Stimulated activated naive CD8-positive, alpha-beta T cell treated with anti-CD3 and anti-CD28 coated beads, Interleukin-15, Interleukin-2, amounts not matched to agents 100 ng/mL and 50 ng/mL, for 24 hours (primary cell): ENCODE results near the gene CAMKMT.

Source experiments
- H3K27ac Mint-ChIP-seq: one replicate; pipeline ENCODE4 v1.8.0; 2021; ENCODE audit warnings: mild to moderate bottlenecking, mixed read lengths
- H3K27me3 Mint-ChIP-seq: one replicate; pipeline ENCODE4 v1.8.0; 2021; ENCODE audit warnings: mixed read lengths
- H3K36me3 Mint-ChIP-seq: one replicate; pipeline ENCODE4 v1.8.0; 2021; ENCODE audit warnings: low read depth, mixed read lengths
- H3K4me1 Mint-ChIP-seq: one replicate; pipeline ENCODE4 v1.8.0; 2021; ENCODE audit warnings: low read depth, mixed read lengths
- H3K4me3 Mint-ChIP-seq: one replicate; pipeline ENCODE4 v1.8.0; 2021; ENCODE audit warnings: mild to moderate bottlenecking, mixed read lengths
- H3K9me3 Mint-ChIP-seq: one replicate; pipeline ENCODE4 v1.8.0; 2021; ENCODE audit warnings: mixed read lengths

CAMKMT gene

DNA sequence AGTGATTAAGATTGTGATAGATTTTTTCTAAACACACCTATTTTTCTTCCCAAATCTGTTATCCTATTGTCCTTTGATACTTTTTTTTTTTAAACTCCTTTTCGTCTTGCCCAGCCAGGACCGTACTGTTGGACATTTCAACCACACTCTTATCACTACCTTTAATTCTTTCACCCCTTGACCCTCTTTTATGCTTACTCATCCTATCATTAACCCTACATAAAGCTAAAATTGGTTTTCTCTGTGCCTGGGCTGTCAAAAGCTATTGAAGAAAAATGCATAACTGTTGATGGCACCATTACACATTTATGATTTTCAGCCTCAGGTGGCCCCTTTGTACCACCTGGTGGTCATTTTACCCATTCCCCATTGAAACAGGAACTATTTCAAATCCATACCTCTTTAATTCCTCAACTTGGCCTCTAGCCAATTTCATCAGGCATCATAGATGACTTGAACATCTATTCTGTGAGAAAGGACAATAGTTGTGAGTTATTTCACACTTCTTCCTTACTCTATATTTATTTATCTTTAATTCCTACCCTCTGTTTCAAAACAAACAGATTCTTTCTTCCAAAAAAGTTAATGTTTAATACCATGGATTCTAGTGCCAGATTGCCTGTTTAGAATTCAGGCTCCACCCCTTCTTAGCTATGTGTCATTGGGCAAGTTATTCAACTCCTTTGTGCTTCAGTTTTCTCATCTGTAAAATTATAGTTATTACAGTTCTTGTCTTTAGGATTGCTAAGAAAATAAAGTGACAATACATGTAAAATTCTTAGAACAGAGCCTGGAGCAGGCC, 258.6 kb downstream of the CAMKMT start:
- peaks cover 8% of the 10 kb centered on the region for H3K36me3 Mint-ChIP-seq
- H3K27me3 Mint-ChIP-seq, result no peaks in the 10 kb centered on the region
- H3K4me3 Mint-ChIP-seq, result no peak overlapping the region
- H3K27ac Mint-ChIP-seq, result no peak overlapping the region
- peaks cover 3% of the 10 kb centered on the region for H3K9me3 Mint-ChIP-seq
- H3K4me1 Mint-ChIP-seq, result peaks cover 3% of the 10 kb centered on the region

DNA sequence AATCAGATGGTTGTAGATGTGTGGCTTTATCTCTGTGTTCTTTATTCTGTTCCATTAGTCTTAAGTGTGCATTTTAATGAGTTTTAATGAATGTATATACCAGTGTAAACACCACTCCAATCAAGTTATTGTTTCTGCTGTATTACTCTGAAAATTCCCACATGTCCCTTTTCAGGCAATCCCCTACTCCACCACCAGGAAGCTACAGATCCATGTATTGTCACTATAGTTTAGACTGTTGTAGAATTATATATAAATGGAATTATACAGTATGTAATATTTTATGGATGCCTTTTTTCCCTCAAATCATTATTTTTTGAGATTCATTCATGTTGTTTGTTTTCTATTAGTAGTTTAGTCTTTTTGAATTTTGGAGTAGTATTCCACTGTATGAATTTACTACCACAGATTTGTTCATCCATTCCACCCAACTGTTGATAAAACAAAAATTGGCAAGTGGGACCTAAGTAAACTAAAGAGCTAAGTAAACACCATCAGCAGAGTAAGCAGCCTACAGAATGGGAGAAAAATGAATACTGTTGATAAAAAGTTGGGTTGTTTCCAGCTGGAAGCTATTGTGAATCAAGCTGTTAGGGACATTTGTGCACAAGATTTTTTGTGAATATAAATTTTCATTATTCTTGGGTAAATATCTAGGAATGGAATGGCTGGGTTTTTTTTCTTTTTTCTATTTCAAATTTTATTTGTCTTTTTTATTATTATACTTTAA, 262.0 kb downstream of the CAMKMT start:
- Mint-ChIP-seq H3K27ac (no peak overlapping the region), H3K4me3 (no peak overlapping the region), H3K36me3 (peaks cover 11% of the 10 kb centered on the region), H3K27me3 (no peaks in the 10 kb centered on the region), H3K9me3 (peaks cover 3% of the 10 kb centered on the region), H3K4me1 (peaks cover 3% of the 10 kb centered on the region)

DNA sequence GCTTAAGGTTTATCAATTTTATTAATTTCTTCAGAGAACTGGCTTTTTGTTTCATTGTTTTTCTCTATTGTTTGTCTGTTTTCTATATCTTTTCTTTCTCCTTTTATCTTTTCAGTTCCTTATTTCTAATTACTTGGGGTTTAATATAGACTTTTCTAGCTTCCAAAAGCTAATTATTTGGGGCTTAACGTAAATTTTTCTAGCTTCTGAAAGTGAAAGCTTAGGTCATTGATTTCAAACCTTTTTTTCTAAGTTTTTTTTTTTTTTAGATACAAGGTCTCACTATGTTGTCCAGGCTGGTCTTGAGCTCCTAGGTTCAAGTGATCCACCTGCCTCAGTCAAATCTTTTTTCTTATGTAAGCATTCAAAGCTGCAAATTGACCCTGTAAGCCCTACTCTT, 266.6 kb downstream of the CAMKMT start:
- Mint-ChIP-seq H3K9me3 (peaks cover 8% of the 10 kb centered on the region), H3K36me3 (peaks cover 11% of the 10 kb centered on the region), H3K4me3 (no peak overlapping the region), H3K4me1 (peaks cover 3% of the 10 kb centered on the region), H3K27me3 (no peaks in the 10 kb centered on the region), H3K27ac (no peak overlapping the region)

GRCh38 chr2:44632931-44633689, 271.4 kb downstream of the CAMKMT start:
- Mint-ChIP-seq H3K27me3 (no peaks in the 10 kb centered on the region), H3K9me3 (peaks cover 14% of the 10 kb centered on the region), H3K4me1 (peaks cover 12% of the 10 kb centered on the region), H3K27ac (no peak overlapping the region), H3K36me3 (peaks cover 13% of the 10 kb centered on the region), H3K4me3 (no peak overlapping the region)

- Mint-ChIP-seq H3K4me3 (no peak overlapping the region), H3K4me1 (peaks cover 12% of the 10 kb centered on the region), H3K36me3 (peaks cover 13% of the 10 kb centered on the region), H3K9me3 (peaks cover 10% of the 10 kb centered on the region), H3K27ac (no peak overlapping the region), H3K27me3 (no peaks in the 10 kb centered on the region)
Observed at GRCh38 chr2:44635725-44636124, 274.0 kb downstream of the CAMKMT start.

GRCh38 chr2:44638649-44639048, 276.9 kb downstream of the CAMKMT start:
- Mint-ChIP-seq H3K9me3 (peaks cover 4% of the 10 kb centered on the region), H3K4me3 (no peak overlapping the region), H3K4me1 (peaks cover 7% of the 10 kb centered on the region), H3K27me3 (no peaks in the 10 kb centered on the region), H3K36me3 (peaks cover 5% of the 10 kb centered on the region), H3K27ac (no peak overlapping the region)

GRCh38 chr2:44639399-44639798, 277.7 kb downstream of the CAMKMT start:
- Mint-ChIP-seq H3K4me3 (no peak overlapping the region), H3K27ac (no peak overlapping the region), H3K27me3 (no peaks in the 10 kb centered on the region), H3K36me3 (no peaks in the 10 kb centered on the region), H3K9me3 (no peaks in the 10 kb centered on the region), H3K4me1 (no peaks in the 10 kb centered on the region)

- H3K4me3 Mint-ChIP-seq, result no peak overlapping the region
- no peaks in the 10 kb centered on the region for H3K27me3 Mint-ChIP-seq
- no peak overlapping the region for H3K27ac Mint-ChIP-seq
- peaks cover 3% of the 10 kb centered on the region for H3K4me1 Mint-ChIP-seq
- peaks cover 3% of the 10 kb centered on the region for H3K36me3 Mint-ChIP-seq
- H3K9me3 Mint-ChIP-seq, result no peaks in the 10 kb centered on the region
Observed at GRCh38 chr2:44642123-44642857, 280.5 kb downstream of the CAMKMT start.

- no peaks in the 10 kb centered on the region for H3K9me3 Mint-ChIP-seq
- no peak overlapping the region for H3K27ac Mint-ChIP-seq
- no peaks in the 10 kb centered on the region for H3K27me3 Mint-ChIP-seq
- H3K4me3 Mint-ChIP-seq, result no peak overlapping the region
- peaks cover 4% of the 10 kb centered on the region for H3K36me3 Mint-ChIP-seq
- H3K4me1 Mint-ChIP-seq, result peaks cover 4% of the 10 kb centered on the region
Observed at GRCh38 chr2:44645937-44646336, 284.2 kb downstream of the CAMKMT start.

DNA sequence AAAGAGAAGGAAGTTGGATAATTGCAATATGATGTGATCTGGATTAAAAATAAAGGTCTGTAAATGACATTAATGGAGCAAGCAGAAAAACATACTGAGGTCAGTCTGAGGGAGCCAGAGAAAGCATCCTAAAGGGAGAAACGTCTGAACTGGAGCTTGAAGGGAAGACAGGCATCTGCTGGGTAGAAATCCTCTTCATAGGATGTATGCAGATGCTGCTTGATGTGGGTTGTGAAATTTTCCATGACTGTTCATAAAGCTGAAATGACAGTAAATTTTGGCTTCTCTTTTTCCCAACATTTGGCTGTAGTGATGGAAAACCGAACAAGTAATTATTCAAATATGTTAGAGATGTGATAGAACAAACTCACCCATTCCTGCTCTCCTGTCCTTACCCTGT, 287.6 kb downstream of the CAMKMT start:
- Mint-ChIP-seq H3K4me3 (no peak overlapping the region), H3K4me1 (peaks cover 4% of the 10 kb centered on the region)

DNA sequence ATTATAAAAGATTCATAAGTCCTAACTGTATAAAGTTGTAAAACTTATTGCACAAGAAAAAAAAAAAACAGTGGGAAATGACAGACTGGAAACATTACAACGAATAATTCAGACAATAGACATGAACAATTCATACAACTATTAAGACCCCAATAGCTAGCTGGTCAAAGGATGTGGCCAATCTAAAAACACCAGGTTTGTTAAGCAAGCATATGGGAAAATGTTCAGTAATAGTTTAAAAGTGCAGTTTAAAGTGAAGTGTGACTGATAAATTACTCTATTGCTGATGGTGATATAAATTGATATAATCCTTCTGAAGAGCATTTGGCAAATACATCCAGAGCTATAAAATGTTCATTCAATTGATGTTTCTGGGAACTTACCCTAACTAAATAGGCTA, 289.0 kb downstream of the CAMKMT start:
- H3K9me3 Mint-ChIP-seq, result no peaks in the 10 kb centered on the region
- H3K36me3 Mint-ChIP-seq, result peaks cover 4% of the 10 kb centered on the region
- no peaks in the 10 kb centered on the region for H3K27me3 Mint-ChIP-seq
- no peak overlapping the region for H3K27ac Mint-ChIP-seq
- H3K4me1 Mint-ChIP-seq, result peaks cover 4% of the 10 kb centered on the region
- H3K4me3 Mint-ChIP-seq, result no peak overlapping the region

More for the DNA sequence above, 287.6 kb downstream of the CAMKMT start:
- H3K27ac Mint-ChIP-seq, result no peak overlapping the region
- no peaks in the 10 kb centered on the region for H3K9me3 Mint-ChIP-seq
- H3K36me3 Mint-ChIP-seq, result peaks cover 4% of the 10 kb centered on the region
- H3K27me3 Mint-ChIP-seq, result no peaks in the 10 kb centered on the region

- Mint-ChIP-seq H3K27ac (no peak overlapping the region), H3K4me1 (peaks cover 4% of the 10 kb centered on the region), H3K4me3 (no peak overlapping the region), H3K27me3 (no peaks in the 10 kb centered on the region), H3K9me3 (no peaks in the 10 kb centered on the region), H3K36me3 (peaks cover 4% of the 10 kb centered on the region)
Observed at GRCh38 chr2:44651974-44652373, 290.2 kb downstream of the CAMKMT start.

DNA sequence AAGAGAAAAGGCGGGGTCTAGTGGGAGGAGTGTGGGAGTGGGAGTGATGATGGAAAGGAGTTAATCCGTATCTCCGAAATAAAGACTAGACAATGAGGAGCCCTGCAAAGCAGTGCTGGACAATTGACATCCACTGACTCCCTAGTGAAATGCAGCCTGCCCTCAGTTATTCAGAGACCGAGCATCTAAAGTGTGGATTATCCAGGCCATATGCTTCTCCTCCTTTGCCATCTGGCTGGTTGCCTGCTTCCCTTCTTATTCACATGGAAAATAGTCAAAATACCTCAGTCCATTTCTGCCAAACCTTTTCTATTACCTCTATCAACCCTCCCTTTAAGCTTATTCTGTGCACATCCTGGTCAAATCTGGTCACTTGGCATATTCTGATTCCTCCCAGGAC, 291.0 kb downstream of the CAMKMT start:
- H3K9me3 Mint-ChIP-seq, result no peaks in the 10 kb centered on the region
- H3K27me3 Mint-ChIP-seq, result no peaks in the 10 kb centered on the region
- no peak overlapping the region for H3K4me3 Mint-ChIP-seq
- H3K27ac Mint-ChIP-seq, result no peak overlapping the region
- H3K36me3 Mint-ChIP-seq, result no peaks in the 10 kb centered on the region
- no peaks in the 10 kb centered on the region for H3K4me1 Mint-ChIP-seq

DNA sequence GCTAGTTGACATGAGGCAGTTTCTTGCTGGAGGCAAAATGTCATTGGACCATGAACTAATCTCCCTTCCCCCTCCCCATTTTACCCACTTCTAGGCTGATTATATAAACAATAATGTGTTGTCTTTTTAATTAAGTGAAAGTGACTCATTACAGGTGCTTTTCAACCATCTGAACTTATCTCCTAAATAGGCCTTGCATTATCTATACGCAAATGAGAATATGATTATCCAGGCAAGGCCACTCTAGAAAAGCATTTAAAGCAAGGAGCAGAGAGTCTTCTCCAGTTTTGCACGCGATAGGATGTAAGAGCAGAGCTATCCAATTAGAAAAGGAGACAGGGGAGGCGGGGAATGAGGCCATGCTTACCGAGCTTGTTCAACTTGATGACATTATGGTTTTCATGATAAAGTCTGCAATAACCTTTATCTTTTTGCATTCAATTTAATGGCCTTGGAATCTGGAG, 293.7 kb downstream of the CAMKMT start:
- Mint-ChIP-seq H3K27me3 (no peaks in the 10 kb centered on the region), H3K4me3 (no peak overlapping the region), H3K27ac (no peak overlapping the region), H3K4me1 (no peaks in the 10 kb centered on the region), H3K9me3 (no peaks in the 10 kb centered on the region), H3K36me3 (no peaks in the 10 kb centered on the region)
